Mesendoderm (in vitro differentiated cells): Measurements from ENCODE around the gene ANKRD44.

ENCODE experiments used
- DNase-seq: peaks from one replicate; pipeline ENCODE4 v3.0.0; 2013
- H2AK5ac ChIP-seq: 2 replicates; pipeline ENCODE4 v1.6.1; 2013; ENCODE audit warnings: low read length, inconsistent platforms
- H2BK120ac ChIP-seq: 2 replicates; pipeline ENCODE4 v1.6.1; 2013; ENCODE audit warnings: low read depth, mild to moderate bottlenecking, low read length, moderate library complexity, mixed read lengths
- H2BK15ac ChIP-seq: replicated peaks from 2 replicates; pipeline ENCODE4 v1.6.1; 2013; ENCODE audit warnings: low read depth, mild to moderate bottlenecking, moderate library complexity
- H2BK5ac ChIP-seq: 2 replicates; pipeline ENCODE4 v1.6.1; 2013; ENCODE audit warnings: low read length, inconsistent platforms
- H3K18ac ChIP-seq: 2 replicates; pipeline ENCODE4 v1.6.1; 2013; ENCODE audit warnings: mild to moderate bottlenecking, low read length, mixed read lengths
- H3K23ac ChIP-seq: one replicate; pipeline ENCODE4 v1.6.1; 2013; ENCODE audit warnings: low read length
- H3K27ac ChIP-seq: 2 replicates; pipeline ENCODE4 v1.5.1; 2013; ENCODE audit warnings: low read depth, mild to moderate bottlenecking, inconsistent platforms, low read length, moderate library complexity
- H3K27me3 ChIP-seq: 2 replicates; pipeline ENCODE4 v1.6.1; 2013; ENCODE audit warnings: low read length, control low read depth, mild to moderate bottlenecking, inconsistent platforms; ENCODE audit not compliant: insufficient read depth, poor library complexity
- H3K36me3 ChIP-seq: 2 replicates; pipeline ENCODE4 v1.6.1; 2013; ENCODE audit warnings: low read length, inconsistent platforms; ENCODE audit not compliant: control insufficient read depth, insufficient read depth
- H3K4ac ChIP-seq: one replicate; pipeline ENCODE4 v1.6.1; 2013; ENCODE audit warnings: low read depth, mild to moderate bottlenecking, low read length, moderate library complexity
- H3K4me1 ChIP-seq: 2 replicates; pipeline ENCODE4 v1.6.1; 2013; ENCODE audit warnings: low read depth, low read length, inconsistent platforms; ENCODE audit not compliant: control insufficient read depth
- H3K4me2 ChIP-seq: 2 replicates; pipeline ENCODE4 v1.6.1; 2013; ENCODE audit warnings: low read length
- H3K4me3 ChIP-seq: 2 replicates; pipeline ENCODE4 v1.5.1; 2013; ENCODE audit warnings: mild to moderate bottlenecking, low read length
- H3K56ac ChIP-seq: one replicate; pipeline ENCODE4 v1.6.1; 2013; ENCODE audit warnings: low read length
- H3K79me1 ChIP-seq: 2 replicates; pipeline ENCODE4 v1.6.1; 2013; ENCODE audit warnings: low read length, inconsistent platforms
- H3K79me2 ChIP-seq: 2 replicates; pipeline ENCODE4 v1.6.1; 2013; ENCODE audit warnings: mild to moderate bottlenecking, low read length; ENCODE audit not compliant: control insufficient read depth, insufficient read depth
- H3K9ac ChIP-seq: 2 replicates; pipeline ENCODE4 v1.6.1; 2013; ENCODE audit warnings: low read length, inconsistent platforms
- H4K5ac ChIP-seq: one replicate; pipeline ENCODE4 v1.6.1; 2013; ENCODE audit warnings: low read length
- H4K8ac ChIP-seq: one replicate; pipeline ENCODE4 v1.6.1; 2013; ENCODE audit warnings: low read depth, mild to moderate bottlenecking, control low read depth, low read length, moderate library complexity
- WGBS: extraction: QIAGEN DNeasy Blood & Tissue Kit; methylation state at CpG from one replicate; pipeline ENCODE4 v1.1.7; 2013; ENCODE audit warnings: low lambda C conversion rate, missing lambda C conversion rate; ENCODE audit not compliant: insufficient coverage; ENCODE audit errors: extremely low coverage; 5-methylcytosine and 5-hydroxymethylcytosine counted together

Gene ANKRD44

DNA sequence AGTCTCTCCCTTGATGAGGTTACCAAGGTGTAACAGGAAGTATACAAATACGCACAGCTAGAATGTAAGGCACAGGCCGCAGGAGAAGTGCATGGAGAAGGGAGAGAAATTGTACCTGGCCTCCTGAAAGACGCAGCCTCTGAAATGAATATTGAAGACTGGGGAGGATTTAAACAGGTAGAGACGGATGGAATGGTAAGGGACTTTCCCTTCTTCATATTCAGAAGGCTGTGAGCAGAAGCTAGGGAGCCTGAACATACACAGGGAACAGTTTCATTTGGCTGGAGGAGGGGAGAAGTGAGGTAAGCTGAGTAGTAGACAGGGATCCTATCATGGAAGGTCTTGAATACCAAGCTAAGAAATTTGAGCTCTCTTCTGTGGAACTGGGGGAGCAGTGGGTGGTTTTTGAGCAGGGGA lies 112.7 kb downstream of the ANKRD44 start:
- no CpG with 5 or more reads among the region's 4 CpGs for WGBS
- no peak overlapping the region for H2BK120ac ChIP-seq

DNA sequence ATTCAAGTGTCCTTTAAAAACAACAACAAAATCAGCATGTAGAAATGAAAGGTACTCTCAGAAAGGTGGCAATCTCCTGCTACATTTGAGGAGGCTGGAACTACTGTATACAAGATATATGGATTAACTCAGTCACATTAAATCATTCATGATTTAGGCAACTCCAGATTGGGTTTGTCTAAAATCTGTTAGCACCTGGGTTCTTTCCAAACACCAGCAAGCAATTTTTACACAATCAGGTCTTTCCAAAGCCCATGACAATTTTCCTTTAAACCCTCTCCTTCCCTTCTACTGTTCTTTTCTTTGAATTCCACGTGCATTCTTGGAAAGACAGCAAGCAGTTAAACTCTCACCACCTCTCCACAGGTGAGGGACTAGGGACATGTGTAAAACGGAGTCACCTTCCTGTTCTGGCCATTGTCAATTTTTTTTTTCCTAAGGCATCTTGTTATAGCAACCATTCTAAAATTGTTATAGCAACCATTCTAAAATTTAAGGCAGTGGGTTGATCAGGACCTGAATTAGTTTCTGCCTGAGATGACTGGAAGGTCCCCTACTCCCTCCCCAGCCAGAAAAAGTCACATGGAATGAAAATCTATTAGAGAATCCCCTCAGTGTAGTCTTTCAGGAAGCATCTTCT lies 113.9 kb downstream of the ANKRD44 start:
- no CpG with 5 or more reads among the region's 2 CpGs for WGBS
- no peak overlapping the region for H3K27ac ChIP-seq
- DNase-seq, result peak; percentile 56

More for the DNA sequence above, 112.7 kb downstream of the ANKRD44 start:
- H3K56ac ChIP-seq, result no peak overlapping the region
- H3K27me3 ChIP-seq, result no peaks in the 10 kb centered on the region
- no peak overlapping the region for H3K4ac ChIP-seq
- no peak overlapping the region for H3K9ac ChIP-seq
- no peak overlapping the region for H3K18ac ChIP-seq
- H3K36me3 ChIP-seq, result no peaks in the 10 kb centered on the region
- no peaks in the 10 kb centered on the region for H3K79me2 ChIP-seq
- no peak overlapping the region for H3K23ac ChIP-seq
- no peak overlapping the region for H2BK15ac ChIP-seq
- H4K5ac ChIP-seq, result no peak overlapping the region
- DNase-seq, result no peak
- no peak overlapping the region for H3K4me2 ChIP-seq
- no peak overlapping the region for H3K4me3 ChIP-seq
- H3K79me1 ChIP-seq, result no peaks in the 10 kb centered on the region
- no peak overlapping the region for H3K27ac ChIP-seq
- no peaks in the 10 kb centered on the region for H3K4me1 ChIP-seq
- H2BK5ac ChIP-seq, result no peak overlapping the region
- H4K8ac ChIP-seq, result no peak overlapping the region
- no peak overlapping the region for H2AK5ac ChIP-seq

DNA sequence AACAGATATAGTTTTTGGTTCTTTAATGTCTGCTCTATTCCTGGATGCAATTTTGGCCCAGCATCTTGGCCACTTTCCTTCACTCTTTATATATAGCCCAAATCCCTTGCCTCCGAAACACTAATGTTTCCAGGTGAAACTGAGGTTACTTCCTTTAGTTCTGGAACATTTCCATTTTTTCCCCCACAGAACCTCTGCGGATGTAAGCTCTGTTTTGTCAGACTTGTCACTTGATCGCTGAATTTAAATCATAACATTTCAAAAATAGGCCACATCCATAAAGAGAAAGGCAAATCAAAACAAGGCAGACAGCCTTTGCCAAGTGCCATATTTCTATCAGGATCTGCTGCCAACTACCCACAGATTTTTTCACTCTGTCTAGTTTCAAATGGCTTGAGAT lies 115.1 kb downstream of the ANKRD44 start:
- H3K23ac ChIP-seq, result no peak overlapping the region
- no peak overlapping the region for H2BK120ac ChIP-seq
- peak overlapping the region; percentile 13 for H4K8ac ChIP-seq
- no peak for DNase-seq
- H3K4me3 ChIP-seq, result no peak overlapping the region
- H3K4me2 ChIP-seq, result no peak overlapping the region
- no peaks in the 10 kb centered on the region for H3K27me3 ChIP-seq
- H3K4me1 ChIP-seq, result no peaks in the 10 kb centered on the region
- no peaks in the 10 kb centered on the region for H3K36me3 ChIP-seq
- H3K79me2 ChIP-seq, result no peaks in the 10 kb centered on the region
- no peak overlapping the region for H3K18ac ChIP-seq
- H2AK5ac ChIP-seq, result no peak overlapping the region
- no peak overlapping the region for H2BK15ac ChIP-seq
- no peak overlapping the region for H3K27ac ChIP-seq
- no peak overlapping the region for H2BK5ac ChIP-seq
- H3K4ac ChIP-seq, result peak overlapping the region; percentile 55
- H3K79me1 ChIP-seq, result no peaks in the 10 kb centered on the region
- H4K5ac ChIP-seq, result no peak overlapping the region
- H3K56ac ChIP-seq, result no peak overlapping the region
- no CpG with 5 or more reads among the region's 3 CpGs for WGBS
- H3K9ac ChIP-seq, result no peak overlapping the region

More for the DNA sequence above, 113.9 kb downstream of the ANKRD44 start:
- no peak overlapping the region for H3K56ac ChIP-seq
- no peaks in the 10 kb centered on the region for H3K4me1 ChIP-seq
- H2BK120ac ChIP-seq, result no peak overlapping the region
- H2BK15ac ChIP-seq, result no peak overlapping the region
- no peak overlapping the region for H3K23ac ChIP-seq
- H3K9ac ChIP-seq, result no peak overlapping the region
- no peak overlapping the region for H3K18ac ChIP-seq
- H4K8ac ChIP-seq, result no peak overlapping the region
- no peaks in the 10 kb centered on the region for H3K79me2 ChIP-seq
- no peaks in the 10 kb centered on the region for H3K27me3 ChIP-seq
- H3K4me2 ChIP-seq, result no peak overlapping the region
- no peak overlapping the region for H4K5ac ChIP-seq
- H2BK5ac ChIP-seq, result no peak overlapping the region
- H2AK5ac ChIP-seq, result no peak overlapping the region
- no peak overlapping the region for H3K4me3 ChIP-seq
- H3K36me3 ChIP-seq, result no peaks in the 10 kb centered on the region
- no peaks in the 10 kb centered on the region for H3K79me1 ChIP-seq
- H3K4ac ChIP-seq, result no peak overlapping the region

DNA sequence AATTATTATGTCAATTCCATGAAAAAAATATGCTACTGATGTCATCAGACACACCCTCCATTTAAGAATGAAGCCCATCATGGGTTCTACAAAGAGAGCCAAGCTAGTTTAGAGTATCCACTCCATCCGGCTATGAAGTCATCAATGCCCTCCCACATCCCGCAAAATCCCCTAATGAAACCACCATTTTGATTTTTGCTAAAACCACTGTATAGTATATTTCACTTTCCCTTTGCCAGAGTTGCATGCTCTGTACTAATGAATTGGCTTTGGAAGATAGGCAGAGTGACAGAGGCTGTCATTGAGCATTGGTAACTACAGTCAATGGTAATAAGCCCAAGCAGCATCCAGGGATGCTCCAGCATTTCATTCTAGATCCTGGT lies 118.6 kb downstream of the ANKRD44 start:
- Histone ChIP-seq H3K23ac (no peak overlapping the region), H3K27me3 (no peaks in the 10 kb centered on the region), H2BK15ac (no peak overlapping the region), H3K56ac (no peak overlapping the region), H2BK120ac (no peak overlapping the region), H3K4me3 (no peak overlapping the region), H3K79me1 (no peaks in the 10 kb centered on the region), H3K4ac (no peak overlapping the region), H3K36me3 (no peaks in the 10 kb centered on the region), H3K18ac (no peak overlapping the region), H2BK5ac (no peak overlapping the region), H3K9ac (no peak overlapping the region), H4K8ac (no peak overlapping the region), H3K4me2 (no peak overlapping the region), H2AK5ac (no peak overlapping the region), H4K5ac (no peak overlapping the region), H3K79me2 (no peaks in the 10 kb centered on the region), H3K4me1 (peaks cover 3% of the 10 kb centered on the region), H3K27ac (no peak overlapping the region)
- DNase-seq, result no peak
- WGBS, result no CpG with 5 or more reads among the region's 2 CpGs

DNA sequence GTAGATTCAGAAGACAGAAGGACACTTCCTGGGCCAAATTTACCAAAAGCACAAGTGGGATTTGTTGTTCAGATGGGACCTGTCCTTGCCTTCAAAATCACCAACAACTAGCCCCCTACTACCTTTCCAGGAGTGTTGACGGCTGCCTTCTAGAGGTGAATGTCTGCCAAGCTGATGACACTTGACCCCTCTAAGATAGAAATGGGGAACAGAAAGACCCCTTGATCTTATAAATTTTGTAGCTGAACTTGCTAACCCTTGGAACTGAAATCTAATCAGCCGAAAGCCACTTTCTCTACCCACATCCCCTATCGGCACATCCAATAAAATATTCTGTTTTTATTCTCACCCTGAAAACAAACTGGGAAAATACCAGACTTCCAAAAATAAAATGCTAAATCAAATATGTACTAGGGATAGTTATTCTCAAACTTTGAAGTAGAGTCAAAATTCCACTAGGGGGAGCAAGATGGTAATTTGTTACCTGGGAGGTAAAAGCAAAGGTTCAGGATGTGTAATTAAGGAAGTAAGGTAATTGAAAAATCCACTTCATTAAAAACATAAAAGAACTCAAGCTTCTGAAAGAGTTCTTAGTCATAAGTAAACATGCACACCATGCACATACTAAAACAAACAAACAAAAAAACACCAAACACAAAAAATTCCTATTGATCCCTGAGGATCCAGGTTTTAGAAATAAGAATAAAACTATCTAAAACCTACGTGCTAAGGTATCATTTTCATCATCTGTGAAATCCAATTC lies 119.2 kb downstream of the ANKRD44 start:
- Histone ChIP-seq H3K27me3 (no peaks in the 10 kb centered on the region), H3K18ac (no peak overlapping the region), H2BK5ac (no peak overlapping the region), H4K8ac (no peak overlapping the region), H2BK15ac (no peak overlapping the region), H4K5ac (no peak overlapping the region), H3K79me2 (no peaks in the 10 kb centered on the region), H3K4ac (no peak overlapping the region), H3K4me2 (no peak overlapping the region), H3K9ac (no peak overlapping the region), H2BK120ac (no peak overlapping the region), H2AK5ac (no peak overlapping the region), H3K23ac (no peak overlapping the region), H3K27ac (no peak overlapping the region), H3K56ac (peak overlapping the region; percentile 44), H3K79me1 (no peaks in the 10 kb centered on the region), H3K36me3 (no peaks in the 10 kb centered on the region), H3K4me1 (peaks cover 3% of the 10 kb centered on the region), H3K4me3 (no peak overlapping the region)
- peak; percentile 51 for DNase-seq
- WGBS, result no CpG with 5 or more reads among the region's 4 CpGs
